HG03460 (cell line): ENCODE results near the gene CENPM.
A peak's percentile ranks its signal among the peaks of the same experiment; 100 is the strongest.

Source experiments
- ATAC-seq: cut with Tn5 transposase; IDR thresholded peaks from one replicate; pipeline ENCODE4 v1.9.1; 2021; ENCODE audit not compliant: unreplicated experiment

The CENPM gene, protein sequence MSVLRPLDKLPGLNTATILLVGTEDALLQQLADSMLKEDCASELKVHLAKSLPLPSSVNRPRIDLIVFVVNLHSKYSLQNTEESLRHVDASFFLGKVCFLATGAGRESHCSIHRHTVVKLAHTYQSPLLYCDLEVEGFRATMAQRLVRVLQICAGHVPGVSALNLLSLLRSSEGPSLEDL

DNA sequence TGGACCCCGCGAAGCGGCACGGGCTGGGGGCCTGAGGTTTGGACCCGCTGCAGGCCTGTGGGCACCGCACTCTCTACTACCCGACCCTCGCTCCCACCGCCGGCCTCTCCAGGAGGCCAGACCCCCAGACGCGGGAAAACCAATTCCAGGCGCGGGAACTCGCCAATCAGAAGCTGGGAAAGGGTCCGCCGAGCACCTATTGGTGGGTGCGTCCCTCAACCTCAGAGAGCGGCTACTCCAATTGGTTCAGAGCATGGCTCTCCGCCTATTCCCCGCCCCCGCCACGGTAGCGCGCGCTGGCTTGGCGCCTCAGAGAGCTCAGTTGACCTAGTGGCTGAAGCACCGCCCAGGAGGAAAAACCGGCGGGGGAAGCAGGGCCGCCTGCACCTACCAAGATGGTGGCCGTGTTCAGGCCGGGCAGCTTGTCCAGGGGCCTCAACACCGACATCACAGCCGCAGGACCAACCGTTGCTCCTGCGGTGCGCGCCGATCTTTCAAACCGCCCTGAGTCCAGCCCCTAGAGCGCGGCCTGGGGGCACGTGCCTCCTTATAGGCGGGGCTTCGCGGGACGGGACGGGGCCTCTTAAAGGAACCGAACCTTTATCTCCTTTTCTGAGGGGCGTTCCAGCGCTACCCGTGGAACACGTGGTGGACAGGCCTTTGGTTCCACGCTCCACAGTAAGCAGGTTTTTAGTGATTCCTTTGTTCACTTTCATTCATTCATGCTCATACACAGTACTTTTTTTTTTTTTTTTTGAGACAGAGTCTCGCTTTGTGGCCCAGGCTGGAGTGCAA, at the start of gene CENPM:
Gene CENPM (minus strand): TSS at position 524 of the 795 bp plus-strand sequence. CDS start 76 bp downstream, at position 448.
- ATAC-seq = peak; percentile 71

DNA sequence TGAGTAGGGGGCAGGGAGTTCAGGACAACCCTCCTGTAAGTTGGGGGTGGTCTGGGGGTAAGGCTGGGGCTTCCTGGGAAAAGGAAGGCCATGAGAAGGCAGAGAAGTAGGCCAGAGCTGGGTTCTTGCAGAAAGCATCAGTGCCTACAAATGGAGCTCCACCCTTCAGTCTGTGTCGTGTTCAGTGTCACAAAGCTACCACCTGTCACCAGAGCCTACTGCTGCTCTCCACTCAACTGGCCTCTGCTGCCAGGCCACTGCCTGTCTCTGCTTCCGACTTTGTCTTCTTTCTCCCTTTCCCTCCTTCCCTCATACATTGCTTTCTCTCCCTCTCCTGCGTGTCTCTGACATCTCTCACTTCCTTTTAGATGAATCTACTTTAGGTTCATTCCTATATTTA, 48.3 kb upstream of the CENPM start:
- ATAC-seq = no peak

DNA sequence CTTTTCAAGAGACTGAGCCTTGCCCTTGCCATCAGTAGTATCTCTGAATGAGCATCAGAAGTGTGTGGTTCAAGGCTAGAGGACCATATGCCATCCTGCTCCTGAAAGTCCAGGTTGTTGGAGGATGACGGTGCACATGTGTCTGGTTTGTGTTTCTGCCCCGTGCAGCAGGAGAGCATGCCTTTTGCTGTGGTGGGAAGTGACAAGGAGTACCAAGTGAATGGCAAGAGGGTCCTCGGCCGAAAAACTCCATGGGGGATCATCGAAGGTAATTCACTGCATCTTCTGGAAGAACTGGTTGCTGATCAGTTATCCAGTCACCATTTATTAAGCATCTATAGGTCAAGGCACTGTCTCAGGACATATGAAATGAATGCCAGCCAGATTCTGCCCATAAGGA, 45.5 kb upstream of the CENPM start:
- no peak for ATAC-seq

DNA sequence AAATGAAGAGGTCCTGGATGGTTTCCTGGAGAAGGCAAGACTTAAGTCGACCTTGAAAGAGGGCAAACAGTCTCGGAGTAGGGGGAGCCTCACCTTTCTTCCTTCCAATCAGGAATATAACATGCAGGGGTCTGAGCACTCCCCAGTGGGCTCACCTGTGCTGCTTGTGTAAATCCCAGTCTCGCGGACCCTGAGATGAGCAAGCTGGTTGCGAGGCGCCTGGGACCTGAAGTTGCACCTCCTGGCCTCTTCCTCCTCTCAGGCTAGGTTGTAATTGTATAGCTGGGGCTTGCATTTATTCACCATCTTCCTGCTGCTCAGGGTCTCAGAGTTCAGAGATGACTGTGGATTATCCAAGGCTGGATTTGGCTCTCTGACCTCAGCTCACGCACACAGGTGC, 44.2 kb upstream of the CENPM start:
- no peak for ATAC-seq

DNA sequence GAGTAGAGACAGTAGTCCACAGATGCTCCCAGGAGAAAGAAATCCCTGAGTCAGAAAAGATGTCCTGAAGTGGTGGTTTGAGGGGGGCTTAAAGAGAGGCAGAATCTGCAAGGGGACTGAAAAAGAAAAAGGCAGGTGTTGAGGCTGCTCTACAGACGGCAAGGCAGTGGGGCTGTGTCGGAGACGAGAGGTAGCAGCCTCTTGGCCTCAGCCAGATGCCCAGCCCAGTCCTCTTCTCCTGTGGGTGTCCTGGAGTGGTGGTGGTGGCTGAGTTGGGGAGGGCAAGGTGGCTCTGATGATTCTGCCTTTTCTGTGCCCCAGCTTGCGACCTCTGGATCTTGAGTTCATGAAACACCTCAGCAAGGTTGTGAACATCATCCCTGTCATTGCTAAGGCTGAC, 42.3 kb upstream of the CENPM start:
- no peak for ATAC-seq

- ATAC-seq = no peak
Observed at GRCh38 chr22:41987276-41987675, 40.3 kb upstream of the CENPM start.

- no peak for ATAC-seq
Observed at GRCh38 chr22:41983513-41984405, 36.8 kb upstream of the CENPM start.

GRCh38 chr22:41982865-41983264, 35.9 kb upstream of the CENPM start:
- ATAC-seq = no peak

DNA sequence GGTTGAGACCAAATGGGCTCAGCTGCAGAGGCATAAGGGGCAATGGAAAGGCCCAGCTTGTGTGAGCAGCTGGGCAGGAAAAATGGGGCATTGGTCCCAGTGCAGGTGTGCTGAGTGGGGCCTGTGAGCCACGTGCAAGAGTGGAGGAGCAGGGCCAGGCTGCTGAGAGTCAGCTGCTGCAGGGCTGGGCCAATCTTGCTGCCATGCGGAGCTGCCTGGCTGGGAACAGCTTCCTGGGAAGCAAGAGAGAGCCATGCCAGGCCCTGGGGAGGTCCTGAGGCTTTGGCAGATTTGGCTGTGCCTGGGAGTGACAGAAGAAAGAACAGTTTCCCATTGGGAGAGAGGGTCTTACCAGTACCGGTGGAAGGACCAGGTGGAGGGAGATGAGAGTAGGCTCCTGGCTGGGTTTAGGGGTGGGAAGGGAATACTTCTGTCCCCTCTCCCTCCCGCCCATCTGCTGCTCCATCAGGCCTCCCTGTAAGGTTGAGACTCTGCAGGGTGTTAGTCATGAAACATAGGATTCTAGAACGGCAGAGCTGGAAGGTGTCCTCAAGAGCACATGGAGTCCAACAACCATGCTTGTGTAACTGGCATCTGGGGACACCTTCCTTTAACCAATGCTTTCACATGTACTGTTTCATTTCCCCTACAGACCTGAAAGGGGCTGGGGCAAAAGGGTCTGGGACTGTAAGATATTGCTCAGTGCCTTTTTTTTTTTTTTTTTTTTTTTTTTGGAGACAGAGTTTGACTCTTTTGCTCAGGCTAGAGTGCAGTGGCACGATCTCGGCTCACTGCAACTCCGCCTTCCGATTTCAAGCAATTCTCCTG, 32.7 kb upstream of the CENPM start:
- no peak for ATAC-seq

DNA sequence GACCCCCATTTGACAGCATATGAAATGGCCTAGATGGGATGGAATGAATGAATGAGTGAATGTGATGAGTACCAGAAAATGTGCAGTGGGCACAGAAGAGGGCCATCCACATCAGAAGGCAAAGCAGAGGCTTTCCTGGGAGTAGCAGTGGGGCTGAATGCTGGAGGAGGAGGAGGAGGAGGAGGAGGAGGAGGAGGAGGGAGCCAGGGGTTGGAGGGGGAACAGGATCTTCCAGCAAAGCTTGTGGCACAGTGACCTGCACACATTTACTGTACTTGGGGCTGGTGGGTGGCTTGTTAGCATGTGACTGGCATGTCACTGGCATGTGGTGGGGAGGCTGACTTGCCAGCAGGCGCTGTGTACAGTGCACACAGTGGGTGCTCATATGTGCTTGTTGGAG, 31.8 kb upstream of the CENPM start:
- ATAC-seq = no peak

DNA sequence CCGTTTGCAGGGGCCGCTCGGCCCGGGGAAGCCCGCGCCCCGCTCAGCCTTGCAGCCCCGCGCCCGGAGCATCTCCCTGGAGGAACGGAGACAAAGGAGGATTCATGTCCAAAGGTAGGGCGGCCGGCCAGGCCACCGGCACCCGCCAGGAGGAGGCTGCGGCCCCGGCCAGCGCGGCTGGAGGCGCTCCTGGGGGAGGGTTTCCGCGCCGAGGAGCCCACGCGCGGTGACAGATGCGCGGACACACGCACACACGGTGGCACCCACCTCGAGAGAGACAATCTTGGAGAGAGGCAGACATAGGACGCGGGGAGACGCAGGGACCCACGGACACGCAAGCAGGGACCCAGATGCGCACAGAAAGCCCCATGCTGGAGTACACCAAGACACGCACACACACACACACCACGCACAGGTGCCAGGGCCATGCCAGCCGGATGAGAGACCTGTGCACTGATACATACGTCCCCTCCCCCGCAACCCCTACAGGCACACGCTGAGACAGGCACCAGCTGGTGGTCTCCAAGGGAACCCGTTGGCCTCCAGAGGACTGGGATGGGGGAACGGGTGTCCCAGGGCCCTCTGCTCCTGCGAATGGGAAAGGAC, 30.1 kb upstream of the CENPM start:
- ATAC-seq = no peak

DNA sequence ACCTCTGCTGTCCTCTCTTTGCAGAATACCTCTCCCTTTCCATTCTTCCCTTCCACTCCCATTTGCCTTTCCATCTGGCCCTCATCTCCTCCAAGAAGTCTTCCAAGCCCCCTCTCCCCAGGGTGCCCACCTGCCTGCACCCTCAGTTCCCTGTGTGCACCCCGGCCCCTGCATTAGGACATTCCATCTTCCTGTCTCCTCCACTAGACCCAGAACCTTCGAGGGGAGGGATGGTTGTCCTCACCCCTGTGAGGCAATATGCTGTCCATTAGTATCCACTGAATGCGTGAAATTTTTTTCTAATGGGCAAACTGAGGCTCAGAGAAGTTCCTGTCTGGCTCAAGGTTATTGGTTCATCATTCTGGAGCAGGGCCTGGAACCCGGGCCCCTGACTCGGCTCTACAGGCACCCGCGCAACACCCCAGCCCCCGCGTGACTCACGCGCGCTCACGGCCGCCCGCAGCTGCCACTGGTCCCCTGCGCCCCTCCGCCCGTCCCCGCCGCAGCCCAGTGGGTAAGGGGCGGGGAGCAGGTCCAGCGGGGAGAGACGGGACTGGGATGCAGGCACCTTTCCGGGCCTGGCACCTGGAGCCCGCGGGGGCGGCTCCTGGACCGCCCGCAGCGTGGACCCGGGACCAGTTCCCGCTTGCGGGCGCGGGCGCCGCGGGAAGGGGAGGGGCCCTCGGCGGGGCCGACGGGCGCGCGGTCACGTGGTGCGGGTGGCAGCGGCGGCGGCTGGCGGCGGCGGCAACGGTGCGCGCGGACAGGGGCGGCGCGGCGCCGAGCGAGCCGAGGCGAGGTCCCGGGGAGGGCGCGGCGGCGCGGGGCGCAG, 29.3 kb upstream of the CENPM start:
- ATAC-seq = no peak

GRCh38 chr22:41975299-41976069, 28.5 kb upstream of the CENPM start:
- ATAC-seq = no peak

GRCh38 chr22:41974691-41975290, 27.8 kb upstream of the CENPM start:
- ATAC-seq = no peak

- ATAC-seq = no peak
Observed at GRCh38 chr22:41971431-41971830, 24.5 kb upstream of the CENPM start.

- ATAC-seq = no peak
Observed at GRCh38 chr22:41970601-41971000, 23.6 kb upstream of the CENPM start.

DNA sequence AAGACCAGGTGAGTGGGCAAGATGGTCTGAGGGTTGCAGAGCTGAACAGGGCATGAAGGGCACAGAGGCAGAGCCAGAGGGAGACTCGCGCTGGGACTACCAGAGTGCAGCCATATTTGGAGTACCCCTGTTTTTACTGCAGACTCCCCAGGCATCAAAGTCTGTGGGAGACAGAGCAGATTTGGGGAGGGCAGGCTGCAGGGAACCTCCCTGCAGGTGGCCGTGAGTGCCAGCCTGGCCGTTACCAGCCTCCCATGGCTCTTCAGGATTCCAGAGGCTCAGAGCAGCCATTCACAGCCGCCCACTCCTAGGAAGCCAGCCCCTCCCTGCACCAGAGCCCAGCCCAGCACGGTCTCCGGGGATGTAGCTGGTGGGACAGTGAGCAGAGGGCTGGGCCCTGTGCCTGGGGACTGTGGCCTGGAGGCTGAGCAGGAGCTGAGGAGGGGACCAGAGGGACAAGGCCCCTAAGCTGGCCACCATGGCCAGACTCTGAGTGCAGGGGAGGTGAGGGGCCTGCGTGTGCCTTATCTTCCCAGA, 22.2 kb upstream of the CENPM start, which contains the start of gene SEPTIN3:
Gene SEPTIN3 (plus strand): TSS at position 334 of the 537 bp plus-strand sequence. CDS start 2,050 bp downstream, outside the sequence.
- no peak for ATAC-seq

DNA sequence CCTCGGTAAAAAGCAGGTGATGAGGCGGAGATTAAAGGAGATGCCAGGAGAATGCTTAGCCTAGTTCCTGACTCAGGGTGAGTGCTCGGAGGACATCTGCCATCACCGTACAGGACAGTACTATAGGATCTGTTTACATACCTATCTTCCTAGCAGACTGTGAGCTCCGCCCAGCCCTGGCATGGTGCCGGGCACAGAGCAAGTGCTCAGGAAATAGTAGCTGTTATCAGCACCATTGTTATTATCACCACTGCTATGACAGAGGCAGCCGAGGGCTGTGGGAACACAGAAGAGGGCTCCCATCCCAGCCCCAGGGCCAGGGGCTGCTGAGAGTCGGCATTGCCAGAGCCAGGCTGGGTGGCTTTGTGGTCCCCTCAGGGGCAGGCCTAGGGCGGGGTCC, 21.6 kb upstream of the CENPM start:
- no peak for ATAC-seq
